ENCODE results near the gene WDR4.

GRCh38 chr21:42818328-42818749 lies 61.0 kb downstream of the WDR4 start:
- TF ChIP-seq CTCF (IDR thresholded peaks at IDR 0.05), result peak in 6 of 7 experiments; percentile 61 to 87 (median 77)
- no peak for TF ChIP-seq POLR2A (IDR thresholded peaks at IDR 0.05)
